ENCODE measurements around the gene RMRP.
A peak's percentile ranks its signal among the peaks of the same experiment; 100 is the strongest.

The RMRP gene

DNA sequence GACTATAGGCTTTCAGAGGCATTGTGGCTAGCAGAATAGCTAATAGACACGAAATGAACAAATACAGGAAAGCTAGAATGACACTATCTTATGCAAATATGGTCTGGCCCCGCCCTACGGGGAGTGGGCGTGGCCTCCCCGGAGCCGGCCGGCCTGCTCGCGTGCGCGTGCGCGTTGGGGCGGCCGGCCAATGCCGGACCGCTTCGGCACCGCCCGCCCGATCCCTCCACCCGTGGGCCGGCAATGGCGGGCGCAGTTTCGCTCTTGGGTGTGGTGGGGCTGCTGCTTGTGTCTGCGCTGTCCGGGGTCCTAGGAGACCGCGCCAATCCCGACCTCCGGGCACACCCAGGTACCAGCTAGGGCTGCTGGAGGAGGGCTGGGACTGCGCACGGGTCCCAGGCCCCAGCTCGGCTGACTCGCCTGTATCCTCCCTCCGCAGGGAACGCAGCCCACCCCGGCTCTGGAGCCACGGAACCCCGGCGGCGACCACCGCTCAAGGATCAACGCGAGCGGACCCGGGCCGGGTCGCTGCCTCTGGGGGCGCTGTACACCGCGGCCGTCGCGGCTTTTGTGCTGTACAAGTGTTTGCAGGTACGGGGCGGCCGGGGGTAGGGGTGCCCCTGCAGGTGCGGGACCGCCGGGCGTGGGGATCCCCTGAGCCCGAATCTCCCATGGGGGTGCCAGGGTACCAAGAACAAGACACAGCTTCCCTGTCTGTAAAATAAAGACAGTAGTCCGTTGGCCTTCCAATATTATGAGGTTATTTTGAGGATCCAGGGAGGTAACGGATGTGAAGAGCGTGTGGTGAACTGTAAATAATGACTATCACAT, 533 bp upstream of the RMRP start, which contains the start of gene CCDC107:
CCDC107 (plus strand) TSS at position 156 of the 831 bp plus-strand sequence; CDS start at position 244, 88 bp downstream.
- DNase-seq (ENCODE audit: extremely low read depth, low read depth): peak; percentile 73
- TF ChIP-seq, protein P1, sequence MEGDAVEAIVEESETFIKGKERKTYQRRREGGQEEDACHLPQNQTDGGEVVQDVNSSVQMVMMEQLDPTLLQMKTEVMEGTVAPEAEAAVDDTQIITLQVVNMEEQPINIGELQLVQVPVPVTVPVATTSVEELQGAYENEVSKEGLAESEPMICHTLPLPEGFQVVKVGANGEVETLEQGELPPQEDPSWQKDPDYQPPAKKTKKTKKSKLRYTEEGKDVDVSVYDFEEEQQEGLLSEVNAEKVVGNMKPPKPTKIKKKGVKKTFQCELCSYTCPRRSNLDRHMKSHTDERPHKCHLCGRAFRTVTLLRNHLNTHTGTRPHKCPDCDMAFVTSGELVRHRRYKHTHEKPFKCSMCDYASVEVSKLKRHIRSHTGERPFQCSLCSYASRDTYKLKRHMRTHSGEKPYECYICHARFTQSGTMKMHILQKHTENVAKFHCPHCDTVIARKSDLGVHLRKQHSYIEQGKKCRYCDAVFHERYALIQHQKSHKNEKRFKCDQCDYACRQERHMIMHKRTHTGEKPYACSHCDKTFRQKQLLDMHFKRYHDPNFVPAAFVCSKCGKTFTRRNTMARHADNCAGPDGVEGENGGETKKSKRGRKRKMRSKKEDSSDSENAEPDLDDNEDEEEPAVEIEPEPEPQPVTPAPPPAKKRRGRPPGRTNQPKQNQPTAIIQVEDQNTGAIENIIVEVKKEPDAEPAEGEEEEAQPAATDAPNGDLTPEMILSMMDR (IDR thresholded peaks at IDR 0.05; ENCODE audit: low read depth, low read length): peak; percentile 44

DNA sequence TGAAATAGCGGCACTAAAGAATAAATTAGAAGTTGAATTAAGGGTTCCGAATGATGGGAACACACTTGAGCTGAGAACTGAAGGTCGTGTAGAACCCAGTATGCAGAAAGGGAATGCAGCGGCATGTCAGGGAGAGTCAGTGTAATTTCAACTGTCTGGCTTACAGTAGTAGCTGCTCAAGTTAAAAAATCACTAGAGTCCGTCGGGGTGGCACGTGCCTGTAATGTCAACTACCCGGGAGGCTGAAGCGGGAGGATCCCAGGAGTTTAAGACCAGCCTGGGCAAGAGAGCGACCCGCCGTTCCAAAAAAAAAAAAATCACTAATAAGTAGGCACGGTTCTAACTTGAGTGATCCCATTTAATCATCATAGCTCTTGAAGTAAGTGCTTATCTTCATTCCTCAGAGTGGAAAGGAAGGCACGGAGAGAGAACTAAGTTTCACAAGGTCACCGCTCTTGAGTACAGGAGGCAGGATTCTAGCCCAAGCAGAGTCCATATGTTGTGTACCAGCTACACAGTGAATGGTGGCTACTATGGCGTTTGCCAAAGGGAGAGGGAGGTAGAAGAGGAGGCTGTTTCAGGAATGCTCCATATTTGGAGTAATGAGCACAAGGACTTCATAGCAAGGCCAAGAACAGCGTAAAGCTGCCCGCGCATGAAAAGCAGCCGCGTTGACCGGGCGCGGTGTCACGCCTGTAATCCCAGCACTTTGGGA, 831 bp downstream of the RMRP start:
- DNase-seq (ENCODE audit: extremely low read depth, low read depth): no peak
- TF ChIP-seq, protein P1 (IDR thresholded peaks at IDR 0.05; ENCODE audit: low read depth, low read length): no peak

DNA sequence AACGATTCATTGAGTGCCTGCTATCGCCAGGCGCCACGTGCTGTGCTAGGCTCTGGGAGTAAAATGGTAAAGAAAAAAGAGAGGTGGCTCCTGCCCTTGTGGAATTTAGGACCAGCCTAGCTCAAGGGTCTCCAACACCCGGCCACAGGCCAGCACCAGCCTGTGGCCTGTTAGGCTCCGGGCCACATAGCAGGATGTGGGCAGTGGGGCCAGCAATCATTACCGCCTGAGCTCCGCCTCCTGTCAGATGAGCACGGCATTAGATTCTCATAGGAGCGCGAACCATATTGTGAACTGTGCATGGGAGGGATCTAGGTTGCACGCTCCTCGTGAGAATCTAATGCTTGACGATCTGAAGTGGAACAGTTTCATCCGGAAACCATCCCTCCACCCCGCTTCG, 1.5 kb downstream of the RMRP start:
- TF ChIP-seq, protein P1 (IDR thresholded peaks at IDR 0.05; ENCODE audit: low read depth, low read length): no peak
- no peak for DNase-seq (ENCODE audit: extremely low read depth, low read depth)

DNA sequence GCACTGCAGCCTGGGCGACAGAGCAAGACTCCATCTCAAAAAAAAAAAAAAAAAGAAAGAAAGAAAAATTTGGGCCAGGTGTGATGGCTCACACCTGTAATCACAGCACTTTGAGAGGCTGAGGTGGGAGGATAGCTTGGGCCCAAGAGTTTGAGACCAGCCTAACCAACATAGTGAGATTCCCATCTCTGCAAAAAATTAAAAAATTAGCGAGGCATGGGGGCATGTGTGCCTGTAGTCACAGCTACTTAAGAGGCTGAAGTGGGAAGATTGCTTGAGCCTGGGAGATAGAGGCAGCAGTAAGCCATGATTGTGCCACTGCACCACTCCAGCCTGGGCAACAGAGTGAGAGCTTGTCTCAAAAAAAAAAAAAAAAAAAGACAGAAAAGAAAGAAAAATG, 4.2 kb downstream of the RMRP start:
- DNase-seq (ENCODE audit: extremely low read depth, low read depth): no peak
- TF ChIP-seq, protein P1 (IDR thresholded peaks at IDR 0.05; ENCODE audit: low read depth, low read length): no peak

DNA sequence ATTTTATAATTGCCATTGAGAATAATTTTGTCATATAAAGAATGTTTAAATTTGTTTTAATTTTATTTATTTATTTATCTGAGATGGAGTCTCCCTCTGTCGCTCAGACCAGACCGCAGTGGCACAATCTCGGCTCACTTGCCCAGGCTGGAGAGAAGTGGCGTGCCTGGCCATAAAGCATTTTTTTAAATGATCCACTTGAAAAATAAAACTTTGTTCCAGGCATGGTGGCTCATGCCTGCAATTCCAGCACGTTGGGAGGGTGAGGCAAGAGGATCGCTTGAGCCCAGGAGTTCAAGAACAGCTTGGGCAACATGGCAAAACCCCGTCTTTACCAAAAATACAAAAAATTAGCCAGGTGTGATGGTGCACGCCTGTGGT, 5.0 kb downstream of the RMRP start:
- TF ChIP-seq, protein P1 (IDR thresholded peaks at IDR 0.05; ENCODE audit: low read depth, low read length): no peak
- DNase-seq (ENCODE audit: extremely low read depth, low read depth): no peak

DNA sequence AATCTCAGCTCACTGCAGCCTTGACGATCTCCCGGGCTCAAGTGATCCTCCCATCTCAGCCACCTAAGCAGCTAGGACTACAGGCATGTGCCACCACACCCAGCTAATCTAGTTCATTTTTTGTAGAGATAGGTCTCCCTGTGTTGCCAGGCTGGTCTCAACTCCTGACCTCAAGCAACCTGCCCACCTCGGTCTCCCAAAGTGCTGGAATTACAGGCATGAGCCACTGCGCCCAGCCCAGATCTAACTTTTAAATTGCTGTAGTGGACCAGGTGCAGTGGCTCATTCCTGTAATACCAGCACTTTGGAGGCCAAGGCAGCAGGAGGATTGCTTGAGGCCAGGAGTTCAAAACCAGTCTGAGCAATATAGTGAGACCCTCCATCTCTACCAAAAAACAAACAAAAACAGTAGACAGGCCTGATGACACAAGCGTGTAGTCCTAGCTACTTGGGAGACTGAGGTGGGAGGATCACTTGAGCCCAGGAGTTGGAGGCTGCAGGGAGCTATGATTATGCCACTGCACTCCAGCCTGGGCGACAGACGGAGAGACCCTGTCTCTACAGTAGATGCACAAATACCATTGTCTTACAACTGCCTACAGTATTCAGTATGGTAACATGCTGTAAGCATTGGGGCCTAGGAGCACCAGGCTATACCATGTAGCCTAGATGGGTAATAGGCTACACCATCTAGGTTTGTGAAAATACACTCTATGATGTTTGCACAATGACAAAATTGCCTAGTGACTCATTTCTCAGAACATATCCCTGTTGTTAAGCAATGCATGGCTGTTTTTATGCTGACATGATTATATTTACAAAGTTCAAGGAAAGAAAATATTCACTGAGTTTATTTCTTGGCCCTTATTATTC, 5.6 kb downstream of the RMRP start:
- TF ChIP-seq, protein P1 (IDR thresholded peaks at IDR 0.05; ENCODE audit: low read depth, low read length): no peak
- DNase-seq (ENCODE audit: extremely low read depth, low read depth): no peak

Data from AG09319 (cell line).